Loucy (cell line): ENCODE results near the gene SUCLG2.

Experiments
- EZH2phosphoT487 ChIP-seq: fragments of 200-600 bp; IDR thresholded peaks from 2 replicates; pipeline ENCODE4 v1.6.1; 2018; ENCODE audit warnings: antibody characterized with exemption, mild to moderate bottlenecking, moderate library complexity, borderline replicate concordance
- TF ChIP-seq, protein P1 (sequence below): fragments of 200-600 bp; sonication (generic); conservative IDR thresholded peaks from 2 replicates; pipeline ENCODE4 v1.5.1; 2014; ENCODE audit warnings: mild to moderate bottlenecking, antibody characterized with exemption, low read length

- TF ChIP-seq, protein P1, sequence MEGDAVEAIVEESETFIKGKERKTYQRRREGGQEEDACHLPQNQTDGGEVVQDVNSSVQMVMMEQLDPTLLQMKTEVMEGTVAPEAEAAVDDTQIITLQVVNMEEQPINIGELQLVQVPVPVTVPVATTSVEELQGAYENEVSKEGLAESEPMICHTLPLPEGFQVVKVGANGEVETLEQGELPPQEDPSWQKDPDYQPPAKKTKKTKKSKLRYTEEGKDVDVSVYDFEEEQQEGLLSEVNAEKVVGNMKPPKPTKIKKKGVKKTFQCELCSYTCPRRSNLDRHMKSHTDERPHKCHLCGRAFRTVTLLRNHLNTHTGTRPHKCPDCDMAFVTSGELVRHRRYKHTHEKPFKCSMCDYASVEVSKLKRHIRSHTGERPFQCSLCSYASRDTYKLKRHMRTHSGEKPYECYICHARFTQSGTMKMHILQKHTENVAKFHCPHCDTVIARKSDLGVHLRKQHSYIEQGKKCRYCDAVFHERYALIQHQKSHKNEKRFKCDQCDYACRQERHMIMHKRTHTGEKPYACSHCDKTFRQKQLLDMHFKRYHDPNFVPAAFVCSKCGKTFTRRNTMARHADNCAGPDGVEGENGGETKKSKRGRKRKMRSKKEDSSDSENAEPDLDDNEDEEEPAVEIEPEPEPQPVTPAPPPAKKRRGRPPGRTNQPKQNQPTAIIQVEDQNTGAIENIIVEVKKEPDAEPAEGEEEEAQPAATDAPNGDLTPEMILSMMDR = no peak
- TF ChIP-seq EZH2phosphoT487 = no peak
Measured at GRCh38 chr3:67551361-67552016, 102.9 kb downstream of the SUCLG2 start.
